Tibial nerve (tissue), 4 donors: ENCODE results near the gene GTF2A1. TPM values are rescaled to one million over a fixed set of nuclear protein-coding genes. Genes with fewer than 3 reads are reported as not detected.
A peak's percentile ranks its signal among the peaks of the same experiment; 100 is the strongest.

ENCODE experiments used
- DNase-seq, 2 donors: peaks; one replicate each; pipeline ENCODE4 v3.0.0-alpha.2; 2019; ENCODE audit warnings: low spot score in 2 of 2
- H3K27ac ChIP-seq, 4 donors: fragments of 200-600 bp; sonication (generic) in 3 of 4; one replicate each; pipeline ENCODE4 v1.5.1; 2017 to 2019; ENCODE audit warnings: mild to moderate bottlenecking in 1 of 4
- H3K27me3 ChIP-seq, 2 donors: fragments of 200-600 bp; sonication (generic) in 1 of 2; one replicate each; pipeline versions ENCODE4 v1.5.1 to v1.6.0; 2017 to 2019
- H3K36me3 ChIP-seq, 3 donors: fragments of 200-600 bp; sonication (generic); one replicate each; pipeline ENCODE4 v1.5.1; 2018 to 2019
- H3K4me1 ChIP-seq, 4 donors: fragments of 200-600 bp; sonication (generic) in 3 of 4; one replicate each; pipeline ENCODE4 v1.5.1; 2017 to 2019
- H3K4me3 ChIP-seq, 4 donors: fragments of 200-600 bp; sonication (generic) in 3 of 4; one replicate each; pipeline ENCODE4 v1.5.1; 2017 to 2019; ENCODE audit warnings: mild to moderate bottlenecking in 1 of 4, moderate library complexity in 1 of 4
- H3K9me3 ChIP-seq, 4 donors: fragments of 200-600 bp; sonication (generic) in 3 of 4; one replicate each; pipeline ENCODE4 v1.5.1; 2017 to 2019
- CTCF ChIP-seq, 5 experiments: fragments of 200-600 bp in 3 of 5; fragments of 450-650 bp in 2 of 5; sonication (generic) in 3 of 5; IDR thresholded peaks; one replicate each; pipeline ENCODE4 v1.5.1; 2016 to 2019; ENCODE audit warnings: antibody characterized with exemption in 5 of 5, mild to moderate bottlenecking in 3 of 5, moderate library complexity in 2 of 5
- EP300 ChIP-seq, 2 donors: sonication (generic); formaldehyde crosslinking; IDR thresholded peaks; one replicate each; pipeline ENCODE4 v1.6.1; 2017; ENCODE audit warnings: antibody characterized with exemption in 2 of 2, mild to moderate bottlenecking in 1 of 2
- POLR2A ChIP-seq, 2 donors: fragments of 450-650 bp; IDR thresholded peaks; one replicate each; pipeline ENCODE4 v1.6.1; 2017; ENCODE audit warnings: antibody characterized with exemption in 2 of 2, mild to moderate bottlenecking in 2 of 2, moderate library complexity in 2 of 2
- WGBS, 2 donors: methylation state at CpG; one replicate each; pipeline ENCODE4 v1.1.5; 2018; 5-methylcytosine and 5-hydroxymethylcytosine counted together
- total RNA-seq, 4 donors: library from RNA; depleted of rRNA; stranded (reverse); fragments of >200 nt; gene quantifications; one replicate each; pipeline ENCODE4 v1.1.0, GENCODE V29; 2016

GTF2A1 gene
- total RNA-seq: 10 to 100 TPM; 20.7 to 27.3 (median 26.2) TPM

DNA sequence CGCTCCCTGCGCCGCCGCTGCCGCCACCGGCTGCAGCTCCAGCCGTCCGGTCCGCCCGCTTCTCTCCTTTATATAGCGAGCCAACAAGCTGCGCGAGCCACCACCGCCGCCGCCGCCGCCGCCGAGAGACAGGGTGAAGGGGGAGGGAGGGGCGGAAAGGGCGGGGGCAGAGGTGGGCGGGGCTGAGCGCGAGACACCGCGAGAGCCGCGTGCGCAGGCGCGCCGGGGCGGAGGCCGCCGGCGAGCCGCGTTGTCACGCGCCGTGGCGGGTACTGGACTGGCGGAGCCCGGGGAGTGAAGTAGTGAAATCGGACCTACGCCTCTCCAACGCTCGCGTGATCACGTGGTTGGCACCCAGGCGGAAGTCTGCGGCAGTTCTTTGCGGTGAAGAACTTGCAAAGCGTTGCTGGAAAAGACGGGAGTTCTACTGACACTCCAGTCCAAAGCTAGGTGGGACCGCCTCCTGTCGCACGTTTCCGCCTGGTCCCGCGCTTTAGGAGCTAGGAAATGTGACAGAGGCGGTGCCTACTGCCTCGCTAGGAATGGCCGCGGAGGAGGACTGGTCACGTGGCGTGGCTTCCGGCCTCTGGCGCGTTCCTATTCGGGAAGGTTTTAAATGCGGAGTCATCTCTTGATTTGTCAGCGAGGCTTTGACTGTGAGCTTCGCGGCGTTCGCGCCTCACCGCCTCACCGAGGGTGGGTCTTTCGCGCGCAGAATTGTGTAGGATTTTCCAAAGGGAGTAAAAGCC is at the start of gene GTF2A1:
Gene GTF2A1, minus strand, starts transcription at position 130 of the 749 bp plus-strand sequence. CDS start 441 bp downstream, outside the sequence.
- Histone ChIP-seq H3K36me3 (peaks cover 0 to 4% (median 0%) of the 10 kb centered on the region in 3 donors), H3K4me1 (peaks cover 0 to 40% (median 18%) of the 10 kb centered on the region in 4 donors), H3K4me3 (peak within 1 kb of the TSS; percentile 69 to 89 (median 81)), H3K27me3 (no peaks in the 10 kb centered on the region), H3K9me3 (no peaks in the 10 kb centered on the region), H3K27ac (peak within 1 kb of the TSS; percentile 93 to 100 (median 98))
- WGBS, 2 donors: 0 to 1% methylated on average over 37 to 56 of the region's 84 CpGs
- DNase-seq: peak; percentile 92 to 93
- TF ChIP-seq POLR2A (IDR thresholded peaks at IDR 0.05) (peak; percentile 77 to 92), EP300 (IDR thresholded peaks at IDR 0.05) (peak; percentile 45 to 99), CTCF (IDR thresholded peaks at IDR 0.05) (peak in 2 of 5 experiments; percentile 17 to 29)

DNA sequence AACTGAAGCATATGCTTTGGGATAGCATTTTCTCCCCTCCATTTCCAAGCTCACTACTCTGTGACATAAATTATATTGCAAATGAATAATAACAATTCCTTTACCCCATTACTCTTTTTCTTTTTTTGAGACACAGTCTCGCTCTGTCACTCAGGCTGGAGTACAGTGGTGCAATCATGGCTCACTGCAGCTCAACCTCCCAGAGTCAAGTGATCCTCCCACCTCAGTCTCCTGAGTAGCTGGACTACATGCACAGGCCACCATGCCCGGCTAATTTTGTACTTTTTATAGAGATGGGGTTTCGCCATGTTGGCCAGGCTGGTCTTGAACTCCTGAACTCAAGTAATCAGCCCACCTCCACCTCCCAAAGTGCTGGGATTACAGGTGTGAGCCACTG is 49.2 kb upstream of the GTF2A1 start:
- Histone ChIP-seq H3K27ac (peak overlapping the region in 1 of 4 donors; percentile 15), H3K4me3 (no peak overlapping the region), H3K9me3 (no peaks in the 10 kb centered on the region), H3K4me1 (peaks cover 0 to 40% (median 5%) of the 10 kb centered on the region in 4 donors), H3K36me3 (no peaks in the 10 kb centered on the region), H3K27me3 (no peaks in the 10 kb centered on the region)
- no peak for DNase-seq
- TF ChIP-seq EP300 (IDR thresholded peaks at IDR 0.05) (no peak), CTCF (IDR thresholded peaks at IDR 0.05) (no peak), POLR2A (IDR thresholded peaks at IDR 0.05) (no peak)
- 75 to 84% methylated on average over 3 of the region's 3 CpGs for WGBS, 2 donors

GRCh38 chr14:81269100-81269978 is 48.6 kb upstream of the GTF2A1 start:
- DNase-seq: peak in 1 of 2 donors; percentile 82

DNA sequence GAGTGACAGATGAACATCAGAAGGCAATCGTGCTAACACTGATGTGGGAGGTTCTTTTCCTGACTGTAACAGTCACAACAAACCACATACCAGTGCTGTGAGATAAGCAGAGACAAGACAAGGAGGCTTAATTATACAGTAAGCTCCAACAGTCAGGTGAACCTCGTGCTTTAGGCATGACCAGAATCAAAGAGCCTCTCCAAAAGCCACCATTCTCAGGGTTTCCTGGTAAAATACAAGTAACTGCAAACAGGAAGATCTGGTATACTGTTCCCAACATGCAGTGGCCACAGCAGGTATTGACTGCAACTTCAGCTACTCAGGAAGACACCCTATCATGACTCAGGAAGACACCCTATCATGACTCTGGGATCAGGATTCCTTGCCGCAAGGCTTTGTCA is 47.3 kb upstream of the GTF2A1 start:
- WGBS, 2 donors: 61 to 64% methylated on average over 3 of the region's 3 CpGs
- H3K27ac ChIP-seq: no peak overlapping the region
- no peaks in the 10 kb centered on the region for H3K36me3 ChIP-seq
- H3K4me1 ChIP-seq: peaks cover 0 to 22% (median 5%) of the 10 kb centered on the region in 4 donors
- DNase-seq: no peak
- H3K27me3 ChIP-seq: no peaks in the 10 kb centered on the region
- no peaks in the 10 kb centered on the region for H3K9me3 ChIP-seq
- no peak overlapping the region for H3K4me3 ChIP-seq
- TF ChIP-seq CTCF (IDR thresholded peaks at IDR 0.05) (no peak), POLR2A (IDR thresholded peaks at IDR 0.05) (no peak), EP300 (IDR thresholded peaks at IDR 0.05) (no peak)

More at GRCh38 chr14:81269100-81269978, 48.6 kb upstream of the GTF2A1 start:
- Histone ChIP-seq H3K9me3 (no peaks in the 10 kb centered on the region), H3K27me3 (no peaks in the 10 kb centered on the region), H3K27ac (peak overlapping the region in 1 of 4 donors; percentile 15), H3K36me3 (no peaks in the 10 kb centered on the region), H3K4me1 (peaks cover 0 to 35% (median 5%) of the 10 kb centered on the region in 4 donors), H3K4me3 (no peak overlapping the region)
- peak; percentile 52 to 85 (median 80) for TF ChIP-seq CTCF (IDR thresholded peaks at IDR 0.05)
- no peak for TF ChIP-seq POLR2A (IDR thresholded peaks at IDR 0.05)
- 44 to 45% methylated on average over 7 of the region's 7 CpGs for WGBS, 2 donors
